ENCODE results near the gene RNF217. TPM values are rescaled to one million over a fixed set of nuclear protein-coding genes. Genes with fewer than 3 reads are reported as not detected.

Gene RNF217
- total and polyA plus RNA-seq, 2 donors from 2014 or later = 3.1 to 18.7 TPM

DNA sequence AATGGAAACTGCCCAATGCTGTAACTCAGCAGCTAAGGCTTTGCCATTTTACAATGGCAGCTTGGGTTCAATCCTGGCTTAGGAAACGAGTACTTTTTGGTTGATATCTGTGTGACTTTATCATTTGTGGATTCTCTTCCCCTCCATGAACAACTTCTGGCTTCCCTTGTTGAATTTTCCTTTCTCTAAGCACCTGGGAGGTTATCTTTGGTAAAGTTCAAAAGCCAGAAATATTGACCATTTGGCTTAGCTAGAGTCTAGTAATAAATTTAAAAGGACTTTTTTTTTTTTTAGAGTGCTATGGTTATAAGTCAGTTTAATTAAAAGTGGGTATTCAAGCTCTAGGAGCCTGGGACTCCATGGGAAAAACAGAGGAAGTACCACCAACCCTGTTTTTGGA lies 159.7 kb downstream of the RNF217 start:
- no peak for DNase-seq
- TF ChIP-seq, protein P1, sequence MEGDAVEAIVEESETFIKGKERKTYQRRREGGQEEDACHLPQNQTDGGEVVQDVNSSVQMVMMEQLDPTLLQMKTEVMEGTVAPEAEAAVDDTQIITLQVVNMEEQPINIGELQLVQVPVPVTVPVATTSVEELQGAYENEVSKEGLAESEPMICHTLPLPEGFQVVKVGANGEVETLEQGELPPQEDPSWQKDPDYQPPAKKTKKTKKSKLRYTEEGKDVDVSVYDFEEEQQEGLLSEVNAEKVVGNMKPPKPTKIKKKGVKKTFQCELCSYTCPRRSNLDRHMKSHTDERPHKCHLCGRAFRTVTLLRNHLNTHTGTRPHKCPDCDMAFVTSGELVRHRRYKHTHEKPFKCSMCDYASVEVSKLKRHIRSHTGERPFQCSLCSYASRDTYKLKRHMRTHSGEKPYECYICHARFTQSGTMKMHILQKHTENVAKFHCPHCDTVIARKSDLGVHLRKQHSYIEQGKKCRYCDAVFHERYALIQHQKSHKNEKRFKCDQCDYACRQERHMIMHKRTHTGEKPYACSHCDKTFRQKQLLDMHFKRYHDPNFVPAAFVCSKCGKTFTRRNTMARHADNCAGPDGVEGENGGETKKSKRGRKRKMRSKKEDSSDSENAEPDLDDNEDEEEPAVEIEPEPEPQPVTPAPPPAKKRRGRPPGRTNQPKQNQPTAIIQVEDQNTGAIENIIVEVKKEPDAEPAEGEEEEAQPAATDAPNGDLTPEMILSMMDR (IDR thresholded peaks at IDR 0.05; ENCODE audit: borderline replicate concordance, extremely low read depth, insufficient read depth) = no peak
- Histone ChIP-seq H3K36me3 (ENCODE audit: control insufficient read depth in 2 of 3, insufficient read depth in 3 of 3, low read length in 3 of 3) (no peaks in the 10 kb centered on the region), H3K9me3 (ENCODE audit: control insufficient read depth in 2 of 3, insufficient read depth in 1 of 3, low read length in 3 of 3) (no peaks in the 10 kb centered on the region), H3K27me3 (ENCODE audit: control insufficient read depth, insufficient read depth, low read length) (no peaks in the 10 kb centered on the region), H3K4me1 (ENCODE audit: control insufficient read depth in 2 of 3, insufficient read depth in 2 of 3, low read depth in 1 of 3, low read length in 3 of 3) (no peaks in the 10 kb centered on the region), H3K4me3 (ENCODE audit: low read length in 3 of 3) (no peak overlapping the region), H3K9ac (ENCODE audit: low read length in 3 of 3) (no peak overlapping the region), H3K27ac (ENCODE audit: low read depth in 2 of 2, low read length in 2 of 2) (no peak overlapping the region)
- intact Hi-C loops (cut with DNase I) = no loop called here
- FAIRE-seq = no peak

DNA sequence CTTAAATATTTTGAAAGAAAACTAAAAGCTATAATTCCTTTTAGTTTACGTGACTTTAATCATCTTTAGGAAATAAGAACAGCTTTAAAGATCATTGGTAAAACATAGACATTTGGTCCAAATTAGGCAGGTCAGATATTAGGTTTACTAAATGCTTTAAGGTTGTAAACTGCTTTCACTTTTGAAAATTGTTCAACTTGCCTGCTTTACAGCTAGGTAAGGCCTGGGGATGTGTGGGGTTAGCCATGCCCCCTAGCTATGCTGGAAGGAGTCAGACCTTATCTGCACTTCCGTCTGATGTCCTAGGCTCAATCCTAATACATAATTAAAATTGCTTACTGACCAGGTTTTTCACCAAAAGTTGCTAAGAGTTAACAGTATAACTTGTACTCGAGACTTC lies 160.8 kb downstream of the RNF217 start:
- H3K9me3 ChIP-seq (ENCODE audit: control insufficient read depth in 2 of 3, insufficient read depth in 1 of 3, low read length in 3 of 3) = no peaks in the 10 kb centered on the region
- DNase-seq (no peak), FAIRE-seq (no peak)
- no peaks in the 10 kb centered on the region for H3K27me3 ChIP-seq (ENCODE audit: control insufficient read depth, insufficient read depth, low read length)
- intact Hi-C loops (cut with DNase I) = no loop called here
- no peak overlapping the region for H3K4me3 ChIP-seq (ENCODE audit: low read length in 3 of 3)
- no peak overlapping the region for H3K9ac ChIP-seq (ENCODE audit: low read length in 3 of 3)
- H3K4me1 ChIP-seq (ENCODE audit: control insufficient read depth in 2 of 3, insufficient read depth in 2 of 3, low read depth in 1 of 3, low read length in 3 of 3) = no peaks in the 10 kb centered on the region
- H3K27ac ChIP-seq (ENCODE audit: low read depth in 2 of 2, low read length in 2 of 2) = no peak overlapping the region
- TF ChIP-seq, protein P1 (IDR thresholded peaks at IDR 0.05; ENCODE audit: borderline replicate concordance, extremely low read depth, insufficient read depth) = no peak
- H3K36me3 ChIP-seq (ENCODE audit: control insufficient read depth in 2 of 3, insufficient read depth in 3 of 3, low read length in 3 of 3) = no peaks in the 10 kb centered on the region

GRCh38 chr6:125123468-125124048 lies 161.3 kb downstream of the RNF217 start:
- DNase-seq = no peak
- no peak overlapping the region for H3K4me3 ChIP-seq (ENCODE audit: low read length in 3 of 3)
- H3K36me3 ChIP-seq (ENCODE audit: control insufficient read depth in 2 of 3, insufficient read depth in 3 of 3, low read length in 3 of 3) = no peaks in the 10 kb centered on the region
- intact Hi-C loops (cut with DNase I) = no loop called here
- no peaks in the 10 kb centered on the region for H3K27me3 ChIP-seq (ENCODE audit: control insufficient read depth, insufficient read depth, low read length)
- no peak for FAIRE-seq
- TF ChIP-seq, protein P1 (IDR thresholded peaks at IDR 0.05; ENCODE audit: borderline replicate concordance, extremely low read depth, insufficient read depth) = no peak
- H3K9me3 ChIP-seq (ENCODE audit: control insufficient read depth in 2 of 3, insufficient read depth in 1 of 3, low read length in 3 of 3) = no peaks in the 10 kb centered on the region
- no peak overlapping the region for H3K9ac ChIP-seq (ENCODE audit: low read length in 3 of 3)
- no peaks in the 10 kb centered on the region for H3K4me1 ChIP-seq (ENCODE audit: control insufficient read depth in 2 of 3, insufficient read depth in 2 of 3, low read depth in 1 of 3, low read length in 3 of 3)
- no peak overlapping the region for H3K27ac ChIP-seq (ENCODE audit: low read depth in 2 of 2, low read length in 2 of 2)

Measured in kidney (tissue), 14 donors.